ENCODE data around the gene BIRC3. TPM values are rescaled to one million over a fixed set of nuclear protein-coding genes. Genes with fewer than 3 reads are reported as not detected.
A peak's percentile ranks its signal among the peaks of the same experiment; 100 is the strongest.

The BIRC3 gene
- total RNA-seq, 2 experiments from 2014 or later = 27.2 to 66.9 TPM

DNA sequence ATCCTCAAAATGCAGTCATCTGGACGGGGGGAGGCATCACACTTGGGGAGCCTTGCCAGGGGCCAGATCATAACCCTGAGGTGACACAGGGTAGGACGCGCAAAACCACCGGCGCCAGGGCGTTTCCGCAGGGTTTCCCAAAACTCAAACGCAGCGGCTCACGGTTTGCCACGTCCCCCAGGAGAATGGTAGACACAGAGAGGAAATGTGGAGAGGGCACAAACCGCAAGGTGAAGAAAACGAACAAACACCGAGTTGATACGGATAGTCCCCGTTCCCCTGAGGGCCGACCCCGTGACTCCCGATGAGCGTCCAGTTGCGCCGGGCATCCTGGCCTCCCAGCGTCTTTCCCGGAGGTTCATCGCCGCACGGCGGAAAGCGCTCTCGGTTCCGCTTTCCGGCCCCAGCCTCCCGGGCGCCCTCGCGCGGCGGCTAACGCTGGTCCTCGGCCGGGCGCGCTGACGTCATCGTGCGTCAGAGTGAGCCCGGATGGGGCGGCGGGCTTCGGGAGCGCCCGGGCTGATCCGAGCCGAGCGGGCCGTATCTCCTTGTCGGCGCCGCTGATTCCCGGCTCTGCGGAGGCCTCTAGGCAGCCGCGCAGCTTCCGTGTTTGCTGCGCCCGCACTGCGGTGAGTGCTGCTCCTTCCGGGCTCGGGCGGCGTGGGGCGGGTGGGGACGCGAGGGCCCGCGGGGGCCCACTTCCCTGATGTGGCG is 29.6 kb downstream of the BIRC3 start, which contains the start of gene BIRC2:
Gene BIRC2 (plus strand): TSS at position 467 of the 714 bp plus-strand sequence. CDS start 2,641 bp downstream, outside the sequence.
- H3K27ac ChIP-seq (ENCODE audit: low read depth, low read length, poor library complexity, severe bottlenecking) = peak within 1 kb of the TSS; percentile 78
- ChIA-PET POLR2A (interaction anchor here (0.7 kb wide), 2 partner anchors 26 to 190 kb away, joined by 3 to 4 read pairs; no protein-coding TSS in a partner anchor), CTCF (ENCODE audit: unreplicated experiment) (no interaction called here)
- no peaks in the 10 kb centered on the region for H3K9me3 ChIP-seq (ENCODE audit: low read length)
- intact Hi-C loops (cut with micrococcal nuclease; ENCODE audit: unreplicated experiment) = loop anchor here (1.0 to 2.0 kb wide), 5 partner anchors 26 to 148 kb away; partner anchors contain the start of genes BIRC3 and TMEM123
- H4K20me1 ChIP-seq (ENCODE audit: insufficient read depth, low read length) = no peaks in the 10 kb centered on the region
- H3K4me2 ChIP-seq (ENCODE audit: low read length) = peak within 1 kb of the TSS; percentile 89
- peaks cover 25% of the 10 kb centered on the region for H3K4me1 ChIP-seq (ENCODE audit: insufficient read depth, low read length, poor library complexity, severe bottlenecking)
- H3K4me3 ChIP-seq (ENCODE audit: low read depth, low read length, poor library complexity, severe bottlenecking) = peak within 1 kb of the TSS; percentile 76
- DNase-seq (ENCODE audit: low spot score) = peak; percentile 95
- peaks cover 36% of the 10 kb centered on the region for H3K79me2 ChIP-seq (ENCODE audit: insufficient read depth, low read depth, low read length)
- no peaks in the 10 kb centered on the region for H3K9me2 ChIP-seq (ENCODE audit: insufficient read depth, low read length)
- H3K36me3 ChIP-seq (ENCODE audit: insufficient read depth, low read length) = peaks cover 25% of the 10 kb centered on the region
- no peak for TF ChIP-seq EZH2phosphoT487 (IDR thresholded peaks at IDR 0.05; ENCODE audit: borderline replicate concordance, low read depth, low read length)
- TF ChIP-seq CTCF (conservative IDR thresholded peaks at IDR 0.05; ENCODE audit: low read length) = peak; percentile 75
- BruUV-seq (replicated peaks) = no TSS peak
- H2AFZ ChIP-seq (ENCODE audit: low read length) = peak within 1 kb of the TSS; percentile 81

DNA sequence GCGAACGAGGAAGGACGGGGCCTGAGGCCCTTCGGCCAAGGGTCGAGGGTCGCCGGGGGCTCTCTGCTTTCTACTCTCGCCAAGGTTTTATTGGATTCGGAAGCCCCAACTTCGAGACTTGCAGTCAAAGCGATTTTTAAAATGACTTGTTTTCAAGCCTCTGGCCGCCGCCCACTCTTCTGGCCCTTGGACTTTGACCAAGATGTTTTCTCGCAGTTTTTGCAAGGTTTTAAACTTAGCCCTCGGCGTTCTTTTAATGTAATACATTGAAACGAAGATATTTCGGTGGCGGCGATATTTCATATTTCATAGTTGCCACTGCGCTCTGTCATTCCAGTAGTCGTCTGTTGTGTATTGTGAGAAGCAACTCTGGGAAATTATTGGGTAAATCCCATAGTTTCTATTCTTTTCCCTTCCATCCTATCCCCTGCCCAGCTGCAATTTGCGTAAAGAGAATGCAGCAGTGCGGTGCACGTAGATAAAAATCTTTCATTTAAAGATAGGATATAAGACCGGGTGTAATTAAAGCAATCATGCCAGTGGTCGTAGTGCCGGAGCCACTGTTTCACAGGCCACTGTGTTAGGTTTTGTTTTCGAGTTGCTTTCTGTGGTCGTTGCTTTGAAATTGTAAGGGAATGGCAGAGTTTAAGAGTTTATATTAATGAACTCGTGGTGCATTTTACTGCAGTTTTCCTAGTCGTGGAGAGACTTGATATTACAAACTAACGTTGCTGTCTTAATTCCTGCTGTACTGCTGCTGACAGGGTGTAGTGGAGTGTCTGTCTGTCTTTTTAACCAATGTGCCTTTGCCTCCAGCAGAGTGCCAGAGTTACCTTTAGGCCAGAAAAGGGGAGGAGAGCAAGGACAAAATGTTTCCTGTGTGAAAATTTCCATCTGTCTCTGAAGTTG is 30.4 kb downstream of the BIRC3 start:
- no TSS peak for BruUV-seq (replicated peaks)
- Histone ChIP-seq H3K36me3 (ENCODE audit: insufficient read depth, low read length) (peaks cover 25% of the 10 kb centered on the region), H3K9me3 (ENCODE audit: low read length) (no peaks in the 10 kb centered on the region), H3K4me1 (ENCODE audit: insufficient read depth, low read length, poor library complexity, severe bottlenecking) (peaks cover 23% of the 10 kb centered on the region), H3K79me2 (ENCODE audit: insufficient read depth, low read depth, low read length) (peaks cover 36% of the 10 kb centered on the region), H3K4me2 (ENCODE audit: low read length) (peak overlapping the region; percentile 89), H3K4me3 (ENCODE audit: low read depth, low read length, poor library complexity, severe bottlenecking) (peak overlapping the region; percentile 76), H3K9me2 (ENCODE audit: insufficient read depth, low read length) (no peaks in the 10 kb centered on the region), H4K20me1 (ENCODE audit: insufficient read depth, low read length) (no peaks in the 10 kb centered on the region), H3K27ac (ENCODE audit: low read depth, low read length, poor library complexity, severe bottlenecking) (peak overlapping the region; percentile 78), H2AFZ (ENCODE audit: low read length) (peak overlapping the region; percentile 81; the same call in 1 of the 2 replicates)
- ChIA-PET CTCF (ENCODE audit: unreplicated experiment) (no interaction called here), POLR2A (interaction anchor here (0.7 to 3.1 kb wide), 4 partner anchors 12 to 59 kb away, joined by 4 to 17 read pairs (median 7); no protein-coding TSS in a partner anchor)
- intact Hi-C loops (cut with micrococcal nuclease; ENCODE audit: unreplicated experiment) = loop anchor here (1.0 to 2.0 kb wide), 5 partner anchors 26 to 148 kb away; partner anchors contain the start of genes BIRC3 and TMEM123
- peak; percentile 53 for DNase-seq (ENCODE audit: low spot score)
- TF ChIP-seq CTCF (conservative IDR thresholded peaks at IDR 0.05; ENCODE audit: low read length) = no peak
- TF ChIP-seq EZH2phosphoT487 (IDR thresholded peaks at IDR 0.05; ENCODE audit: borderline replicate concordance, low read depth, low read length) = no peak
